ENCODE measurements around the gene STBD1.
"Not testable (repeated sequence)": the region's sequence is repeated elsewhere in the genome, so short reads cannot be mapped to it uniquely, and the experiment has no call there.

STBD1 gene

GRCh38 chr4:76283900-76284299 lies 22.6 kb upstream of the STBD1 start:
- DNase-seq (ENCODE audit: low read depth): no peak

DNA sequence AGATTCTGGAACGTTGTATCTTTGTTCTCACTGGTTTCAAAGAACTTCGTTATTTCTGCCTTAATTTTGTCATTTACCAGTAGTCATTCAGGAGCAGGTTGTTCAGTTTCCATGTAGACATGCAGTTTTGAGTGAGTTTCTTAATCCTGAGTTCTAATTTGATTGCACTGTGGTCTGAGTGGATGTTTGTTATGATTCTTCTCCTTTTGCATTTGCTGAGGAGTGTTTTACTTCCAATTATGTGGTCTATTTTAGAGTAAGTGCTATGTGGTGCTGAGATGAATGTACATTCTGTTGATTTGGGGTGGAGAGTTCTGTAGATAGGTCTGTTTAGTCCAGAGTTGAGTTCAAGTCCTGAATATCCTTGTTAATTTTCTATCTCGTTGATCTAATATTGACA lies 18.7 kb upstream of the STBD1 start:
- not testable (repeated sequence) for DNase-seq (ENCODE audit: low read depth)

DNA sequence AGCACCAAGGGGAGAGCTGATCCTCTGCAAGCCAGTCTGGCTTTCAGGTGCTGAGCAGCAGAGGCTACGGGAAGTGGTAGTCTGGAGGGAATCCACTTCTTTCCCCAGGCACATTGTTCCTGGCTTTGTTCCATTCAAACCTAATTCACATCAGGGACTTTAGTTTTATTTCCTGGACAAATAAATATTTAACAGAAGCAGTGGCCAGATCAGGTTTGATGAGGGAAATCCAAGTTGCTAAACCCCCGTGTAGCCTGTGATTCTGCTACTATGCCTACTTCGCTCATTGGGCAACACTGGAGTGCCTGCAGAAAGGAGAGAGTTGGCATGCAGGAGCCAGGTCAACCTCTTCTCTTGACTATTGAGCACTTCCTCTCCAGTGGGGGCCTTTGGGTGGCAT lies 13.8 kb upstream of the STBD1 start:
- DNase-seq (ENCODE audit: low read depth): no peak

DNA sequence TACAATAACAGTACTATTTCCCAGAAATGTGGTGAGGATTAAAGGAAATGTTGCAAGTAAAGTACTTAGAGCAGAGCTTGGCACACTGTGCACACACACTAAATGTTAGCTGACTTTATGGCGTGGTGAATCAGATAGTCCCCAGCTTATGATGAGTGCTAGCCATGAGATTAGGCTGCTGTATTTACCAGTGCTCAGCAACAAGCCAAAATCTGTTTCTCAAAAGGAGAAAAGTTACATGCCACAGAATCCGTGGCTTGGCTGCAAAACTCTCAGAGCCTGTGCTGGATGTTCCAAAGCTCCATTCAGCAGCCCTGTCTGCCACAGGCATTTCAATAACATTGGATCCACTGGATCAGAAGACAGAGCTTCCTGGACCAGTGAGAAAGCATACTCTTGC lies 12.8 kb upstream of the STBD1 start:
- peak; percentile 40 for DNase-seq (ENCODE audit: low read depth)

- DNase-seq (ENCODE audit: low read depth): no peak
These were observed 10.2 kb upstream of the STBD1 start for GRCh38 chr4:76296286-76296820.

DNA sequence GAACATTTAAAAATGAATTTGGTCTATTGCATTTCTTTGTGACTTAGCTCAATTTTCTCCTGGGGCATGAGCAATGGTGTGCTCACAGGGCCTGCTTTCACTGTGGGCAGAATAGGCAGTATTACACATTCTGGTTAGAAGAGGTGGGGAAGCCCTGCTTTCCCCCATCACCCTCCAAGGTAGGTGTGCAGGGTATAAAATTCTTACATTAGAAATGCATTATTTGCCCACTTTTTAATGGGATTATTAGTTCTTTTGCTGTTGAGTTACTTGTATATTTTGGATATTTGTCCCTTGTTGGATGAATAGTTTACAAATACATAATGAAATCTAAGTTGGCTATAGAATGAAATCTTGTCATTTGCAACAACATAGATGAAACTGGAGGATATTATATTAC lies 8.3 kb upstream of the STBD1 start:
- DNase-seq (ENCODE audit: low read depth): no peak

- no peak for DNase-seq (ENCODE audit: low read depth)
These were observed 6.5 kb upstream of the STBD1 start for GRCh38 chr4:76300012-76300411.

DNA sequence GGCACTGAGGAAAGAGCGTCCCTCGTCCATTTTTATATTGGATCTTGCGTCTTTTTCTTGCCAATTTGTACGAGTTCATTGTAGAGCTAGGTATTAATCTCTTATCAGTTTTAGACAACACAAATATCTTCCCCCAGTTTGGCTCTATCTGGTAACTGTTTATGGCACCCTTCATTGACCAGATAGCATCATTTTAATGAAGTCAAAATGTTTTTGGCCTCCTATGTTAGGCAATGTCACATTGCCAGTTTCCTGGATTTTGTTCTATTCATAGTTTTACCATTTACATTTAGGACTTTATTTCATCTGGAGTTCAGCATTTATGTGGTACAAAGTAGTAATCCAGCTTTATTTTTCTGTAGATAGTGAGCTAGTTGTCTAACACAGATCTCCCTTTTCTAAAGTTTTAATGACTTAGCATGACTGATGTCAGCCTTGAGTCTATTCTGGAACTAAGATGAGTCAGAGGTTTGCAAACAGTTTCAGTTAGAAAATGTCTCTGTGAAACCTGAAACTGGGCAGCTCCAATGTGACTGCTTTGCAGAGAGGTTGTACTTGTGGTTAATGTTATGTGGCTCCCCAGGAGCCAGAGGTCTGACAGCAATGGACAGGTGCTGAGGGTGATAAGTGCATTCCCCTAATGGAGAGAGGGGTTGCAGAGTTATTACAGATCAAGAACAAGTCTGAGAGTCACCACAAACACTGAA lies 5.3 kb upstream of the STBD1 start:
- peak; percentile 83 for DNase-seq (ENCODE audit: low read depth)

- no peak for DNase-seq (ENCODE audit: low read depth)
These were observed 4.8 kb upstream of the STBD1 start for GRCh38 chr4:76301775-76302162.

DNA sequence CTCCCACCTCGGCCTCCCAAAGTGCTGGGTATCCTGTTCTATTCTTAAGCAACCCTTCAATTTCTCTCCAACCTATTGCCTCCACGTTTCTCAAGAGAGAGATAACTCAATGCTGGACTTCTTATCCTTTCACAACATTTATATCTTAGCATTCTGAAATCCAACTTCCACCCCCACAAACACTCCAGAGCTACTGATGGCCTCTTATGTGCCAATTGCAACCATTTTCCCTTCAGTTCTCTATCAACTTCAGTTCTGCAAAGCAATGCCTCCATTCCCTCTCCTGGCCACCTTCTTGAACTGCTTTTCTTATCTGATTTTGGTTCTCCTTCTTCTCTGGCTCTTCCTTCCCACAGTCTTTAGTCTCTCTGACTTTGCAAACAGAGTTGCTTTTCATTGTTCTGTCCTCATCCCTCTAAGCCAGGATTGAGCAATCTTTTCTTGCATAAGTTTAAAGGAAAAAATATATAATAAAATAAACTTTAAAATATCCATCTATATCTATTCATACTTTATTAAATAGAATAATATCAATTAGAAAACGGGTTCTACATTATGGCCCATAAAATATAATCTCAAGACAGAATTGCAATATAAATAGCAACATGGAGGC lies 3.6 kb upstream of the STBD1 start:
- DNase-seq (ENCODE audit: low read depth): peak; percentile 78

DNA sequence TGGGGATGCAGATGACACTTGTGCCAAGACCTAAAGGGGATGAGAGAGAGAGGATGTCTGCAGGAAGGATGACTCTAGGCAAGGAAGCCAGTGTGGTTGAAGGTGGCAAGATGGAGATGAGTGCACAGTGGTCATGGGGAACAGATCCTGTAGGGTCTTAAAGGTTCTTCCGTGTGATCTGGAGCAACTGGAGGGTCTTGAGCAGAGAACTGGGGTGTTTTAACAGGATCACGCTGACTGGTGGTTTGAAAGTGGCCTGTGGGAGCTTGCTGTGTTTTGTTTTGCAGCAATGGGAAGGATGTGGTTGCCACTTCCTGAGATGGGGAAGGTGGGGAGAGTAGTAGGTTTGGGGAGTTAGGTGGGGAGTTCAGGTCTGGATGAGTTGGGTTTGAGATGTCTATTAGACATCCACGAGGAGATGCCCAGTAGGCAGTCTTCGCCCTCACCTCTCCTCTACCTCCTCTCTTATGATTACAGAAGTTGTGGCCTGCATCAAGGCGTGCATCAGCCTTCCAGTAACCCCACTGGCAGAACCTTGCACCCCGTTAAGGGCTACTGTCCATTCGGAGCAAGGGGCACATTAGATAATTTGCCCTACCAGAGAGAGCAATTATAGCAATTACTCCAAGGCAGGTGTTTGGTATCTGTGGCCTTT lies 1.4 kb upstream of the STBD1 start:
- no peak for DNase-seq (ENCODE audit: low read depth)

DNA sequence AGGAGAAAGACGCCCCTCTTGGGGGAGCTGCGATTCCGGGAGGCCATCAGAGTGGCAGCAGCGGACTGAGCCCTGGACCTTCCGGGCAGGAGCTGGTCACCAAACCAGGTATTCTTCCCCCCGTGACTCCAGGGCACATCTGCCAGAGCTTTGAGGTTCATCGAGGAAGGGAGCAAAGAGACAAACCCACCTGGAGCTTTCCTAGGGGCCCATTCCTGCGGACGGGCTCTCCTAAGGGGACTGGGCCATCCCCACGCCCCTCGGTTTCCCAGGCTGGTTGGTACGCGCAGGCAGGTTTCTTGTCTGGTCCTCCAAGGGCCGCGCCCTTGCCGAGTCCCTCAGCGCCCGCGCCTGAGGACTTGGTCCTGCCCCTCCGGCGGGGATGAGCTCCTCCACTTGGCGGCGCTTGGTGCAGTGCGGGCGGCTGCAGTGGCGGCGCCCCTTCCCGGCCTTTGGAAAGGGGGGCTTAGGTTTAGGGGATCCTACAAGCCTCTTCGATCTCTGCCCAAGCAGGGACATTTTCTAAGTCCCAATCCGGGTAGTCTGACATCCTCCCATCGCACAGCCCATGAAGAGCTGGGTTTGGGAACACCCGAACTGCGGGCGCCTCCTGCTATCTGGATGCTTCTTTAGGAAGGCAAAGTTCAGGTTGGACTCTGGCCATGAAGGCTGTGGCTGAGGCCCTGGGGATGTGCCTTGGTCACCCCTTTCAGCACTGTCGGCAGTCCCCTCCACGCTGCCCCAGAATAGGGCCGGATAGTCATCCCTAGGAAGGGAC lies 538 bp downstream of the STBD1 start:
- DNase-seq (ENCODE audit: low read depth): no peak

- no peak for DNase-seq (ENCODE audit: low read depth)
These were observed 1.1 kb downstream of the STBD1 start for GRCh38 chr4:76307660-76308014.

- DNase-seq (ENCODE audit: low read depth): no peak
These were observed 2.0 kb downstream of the STBD1 start for GRCh38 chr4:76308548-76308947.

GRCh38 chr4:76309939-76310550 lies 3.5 kb downstream of the STBD1 start:
- DNase-seq (ENCODE audit: low read depth): no peak

DNA sequence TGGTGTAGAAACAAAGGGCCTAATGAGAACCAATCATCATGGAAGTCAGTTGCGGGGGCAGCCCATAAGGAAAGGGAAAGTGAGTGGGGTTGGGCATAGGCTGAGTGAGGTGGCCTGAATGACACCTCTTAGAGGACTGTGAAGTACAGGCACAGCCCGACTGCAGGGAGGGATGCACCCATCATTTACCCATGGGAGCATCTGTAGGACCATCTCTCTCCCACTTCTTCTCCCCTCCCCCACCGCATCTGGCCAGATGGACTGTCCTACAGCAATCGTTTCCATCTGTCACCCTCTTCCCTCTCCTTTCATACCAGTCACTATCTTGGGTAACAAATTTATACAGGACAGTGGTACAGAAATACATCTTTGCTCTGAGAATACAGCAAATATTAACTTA lies 4.2 kb downstream of the STBD1 start:
- DNase-seq (ENCODE audit: low read depth): no peak

DNA sequence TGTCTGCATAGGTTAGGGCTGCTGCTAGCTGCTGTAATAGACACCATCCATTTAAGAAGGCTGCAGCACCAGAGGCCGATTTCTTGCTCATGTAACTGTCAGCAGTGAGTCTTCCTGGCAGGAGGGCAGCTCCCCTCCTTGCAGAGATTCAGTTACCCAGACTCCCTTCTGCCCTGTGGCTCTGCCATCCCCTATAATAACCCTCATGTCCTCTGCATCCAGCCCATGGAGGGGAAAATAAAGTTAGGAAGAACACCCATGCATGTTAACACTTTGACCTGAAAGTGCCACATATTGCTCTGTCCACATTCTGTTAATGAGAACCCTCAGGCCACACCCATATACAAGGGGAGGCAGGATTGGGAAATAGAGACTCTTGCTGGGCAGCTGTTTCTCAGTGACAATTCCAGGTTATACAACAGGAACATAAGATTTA lies 5.4 kb downstream of the STBD1 start:
- DNase-seq (ENCODE audit: low read depth): no peak

DNA sequence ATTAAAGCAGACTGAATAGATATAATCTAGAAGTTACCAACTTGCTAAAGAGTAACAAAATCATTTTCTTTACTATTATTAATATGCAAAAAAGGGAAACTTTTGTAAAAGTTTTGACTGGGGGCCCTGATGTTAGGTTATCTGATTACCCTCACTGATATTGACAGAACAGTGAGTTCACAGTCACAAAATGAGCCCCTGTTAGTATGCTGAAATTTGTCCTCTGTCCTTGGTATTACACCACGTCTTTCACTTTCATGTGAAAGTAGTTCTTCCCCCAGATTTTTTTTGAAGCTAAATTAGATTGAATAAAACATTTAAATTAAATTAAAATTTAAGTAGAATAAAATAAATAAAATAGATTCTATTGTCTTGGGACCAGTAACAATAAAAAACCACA lies 5.9 kb downstream of the STBD1 start:
- no peak for DNase-seq (ENCODE audit: low read depth)

GRCh38 chr4:76313547-76313946 lies 7.0 kb downstream of the STBD1 start:
- no peak for DNase-seq (ENCODE audit: low read depth)

GRCh38 chr4:76315267-76315918 lies 8.9 kb downstream of the STBD1 start:
- DNase-seq (ENCODE audit: low read depth): no peak

GRCh38 chr4:76316131-76316530 lies 9.6 kb downstream of the STBD1 start:
- no peak for DNase-seq (ENCODE audit: low read depth)

DNA sequence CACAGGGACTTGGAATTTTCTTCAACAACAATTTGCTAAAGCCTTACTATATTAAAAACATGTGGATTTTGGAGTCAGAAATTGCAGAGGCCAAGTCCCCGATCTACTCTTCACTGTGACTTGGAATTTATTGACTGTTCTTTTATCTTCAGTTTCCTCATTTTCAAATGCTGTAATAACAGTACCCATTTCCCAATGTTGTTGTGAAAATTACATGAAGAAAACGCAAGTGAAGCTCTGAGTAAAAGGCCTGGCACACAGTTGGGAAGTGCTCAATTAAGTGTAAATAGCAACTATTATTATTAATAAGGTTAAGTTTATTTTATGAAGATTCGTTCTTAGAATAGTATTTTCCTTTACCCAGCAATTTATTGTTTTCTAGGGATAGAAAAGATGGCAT lies 15.7 kb downstream of the STBD1 start:
- no peak for DNase-seq (ENCODE audit: low read depth)
